HG02970 (cell line): ENCODE data around the gene KAZN.

Experiments
- ATAC-seq: cut with Tn5 transposase; IDR thresholded peaks from one replicate; pipeline ENCODE4 v1.9.1; 2021; ENCODE audit warnings: mild to moderate bottlenecking, moderate library complexity, moderate number of reproducible peaks; ENCODE audit not compliant: unreplicated experiment, low FRiP score

Gene KAZN

GRCh38 chr1:14759042-14759818, 160.7 kb downstream of the KAZN start:
- ATAC-seq: no peak

GRCh38 chr1:14759843-14760242, 161.4 kb downstream of the KAZN start:
- no peak for ATAC-seq

GRCh38 chr1:14760780-14761179, 162.3 kb downstream of the KAZN start:
- no peak for ATAC-seq

GRCh38 chr1:14761291-14762153, 163.0 kb downstream of the KAZN start:
- ATAC-seq: no peak

- ATAC-seq: no peak
These were observed 165.5 kb downstream of the KAZN start for GRCh38 chr1:14763977-14764376.

GRCh38 chr1:14765773-14766172, 167.3 kb downstream of the KAZN start:
- ATAC-seq: no peak

- no peak for ATAC-seq
These were observed 168.6 kb downstream of the KAZN start for GRCh38 chr1:14767075-14767474.

GRCh38 chr1:14768582-14769304, 170.3 kb downstream of the KAZN start:
- no peak for ATAC-seq

GRCh38 chr1:14769486-14770274, 171.2 kb downstream of the KAZN start:
- ATAC-seq: no peak

- ATAC-seq: no peak
These were observed 175.0 kb downstream of the KAZN start for GRCh38 chr1:14773396-14774025.

GRCh38 chr1:14774225-14774624, 175.7 kb downstream of the KAZN start:
- ATAC-seq: no peak

GRCh38 chr1:14774988-14775387, 176.5 kb downstream of the KAZN start:
- no peak for ATAC-seq

GRCh38 chr1:14775434-14775833, 176.9 kb downstream of the KAZN start:
- no peak for ATAC-seq

GRCh38 chr1:14777516-14778506, 179.3 kb downstream of the KAZN start:
- no peak for ATAC-seq

GRCh38 chr1:14778541-14778897, 180.0 kb downstream of the KAZN start:
- no peak for ATAC-seq

- ATAC-seq: no peak
These were observed 180.7 kb downstream of the KAZN start for GRCh38 chr1:14778898-14779865.

- no peak for ATAC-seq
These were observed 181.8 kb downstream of the KAZN start for GRCh38 chr1:14780271-14780670.

GRCh38 chr1:14781811-14782210, 183.3 kb downstream of the KAZN start:
- ATAC-seq: no peak
